ENCODE measurements around the gene SP110. TPM values are rescaled to one million over a fixed set of nuclear protein-coding genes. Genes with fewer than 3 reads are reported as not detected.

The SP110 gene
- total RNA-seq, 1 donor from 2014 or later = 25.2 TPM

- TF ChIP-seq CTCF (IDR thresholded peaks at IDR 0.05) = peak; percentile 44 to 70 (median 47)
- H3K4me1 ChIP-seq = no peaks in the 10 kb centered on the region
- no peak overlapping the region for H3K27ac ChIP-seq
- H3K36me3 ChIP-seq = no peaks in the 10 kb centered on the region
- H3K27me3 ChIP-seq = no peaks in the 10 kb centered on the region
- intact Hi-C loops (cut with DNase I) = loop anchor here (5.0 kb wide), 1 partner anchor 153 kb away; no protein-coding TSS in a partner anchor
- H3K9me3 ChIP-seq = no peaks in the 10 kb centered on the region
- no peak overlapping the region for H3K4me3 ChIP-seq
- DNase-seq (ENCODE audit: low spot score in 2 of 2) = no peak
Measured at GRCh38 chr2:230160112-230160660, 59.6 kb downstream of the SP110 start.

- no peaks in the 10 kb centered on the region for H3K36me3 ChIP-seq
- no peaks in the 10 kb centered on the region for H3K4me1 ChIP-seq
- no peak for TF ChIP-seq CTCF (IDR thresholded peaks at IDR 0.05)
- intact Hi-C loops (cut with DNase I) = no loop called here
- no peak overlapping the region for H3K4me3 ChIP-seq
- H3K27ac ChIP-seq = no peak overlapping the region
- DNase-seq (ENCODE audit: low spot score in 2 of 2) = no peak
- no peaks in the 10 kb centered on the region for H3K9me3 ChIP-seq
- no peaks in the 10 kb centered on the region for H3K27me3 ChIP-seq
Measured at GRCh38 chr2:230158468-230158867, 61.3 kb downstream of the SP110 start.

- no peaks in the 10 kb centered on the region for H3K36me3 ChIP-seq
- no peak for DNase-seq (ENCODE audit: low spot score in 2 of 2)
- no peak overlapping the region for H3K4me3 ChIP-seq
- no peaks in the 10 kb centered on the region for H3K9me3 ChIP-seq
- intact Hi-C loops (cut with DNase I) = no loop called here
- no peaks in the 10 kb centered on the region for H3K27me3 ChIP-seq
- H3K27ac ChIP-seq = no peak overlapping the region
- H3K4me1 ChIP-seq = no peaks in the 10 kb centered on the region
- TF ChIP-seq CTCF (IDR thresholded peaks at IDR 0.05) = no peak
Measured at GRCh38 chr2:230156782-230157699, 62.7 kb downstream of the SP110 start.

GRCh38 chr2:230155359-230155758 is 64.4 kb downstream of the SP110 start:
- Histone ChIP-seq H3K9me3 (no peaks in the 10 kb centered on the region), H3K4me3 (no peak overlapping the region), H3K27ac (no peak overlapping the region), H3K4me1 (no peaks in the 10 kb centered on the region), H3K36me3 (no peaks in the 10 kb centered on the region), H3K27me3 (no peaks in the 10 kb centered on the region)
- DNase-seq (ENCODE audit: low spot score in 2 of 2) = no peak
- intact Hi-C loops (cut with DNase I) = no loop called here
- no peak for TF ChIP-seq CTCF (IDR thresholded peaks at IDR 0.05)

- DNase-seq (ENCODE audit: low spot score in 2 of 2) = no peak
- no peak overlapping the region for H3K4me3 ChIP-seq
- H3K9me3 ChIP-seq = no peaks in the 10 kb centered on the region
- no peaks in the 10 kb centered on the region for H3K36me3 ChIP-seq
- H3K27ac ChIP-seq = no peak overlapping the region
- TF ChIP-seq CTCF (IDR thresholded peaks at IDR 0.05) = no peak
- H3K4me1 ChIP-seq = no peaks in the 10 kb centered on the region
- intact Hi-C loops (cut with DNase I) = no loop called here
- no peaks in the 10 kb centered on the region for H3K27me3 ChIP-seq
Measured at GRCh38 chr2:230153390-230153976, 66.3 kb downstream of the SP110 start.

Data from ascending aorta (tissue), 2 donors.